ENCODE results near the gene COL15A1. TPM values are rescaled to one million over a fixed set of nuclear protein-coding genes. Genes with fewer than 3 reads are reported as not detected.

Gene COL15A1
- total and polyA plus RNA-seq, 2 of the 8 experiments (the other 6 are each of a cell fraction or from before 2014, with no cell fraction given) = 0.12 to 0.15 TPM

DNA sequence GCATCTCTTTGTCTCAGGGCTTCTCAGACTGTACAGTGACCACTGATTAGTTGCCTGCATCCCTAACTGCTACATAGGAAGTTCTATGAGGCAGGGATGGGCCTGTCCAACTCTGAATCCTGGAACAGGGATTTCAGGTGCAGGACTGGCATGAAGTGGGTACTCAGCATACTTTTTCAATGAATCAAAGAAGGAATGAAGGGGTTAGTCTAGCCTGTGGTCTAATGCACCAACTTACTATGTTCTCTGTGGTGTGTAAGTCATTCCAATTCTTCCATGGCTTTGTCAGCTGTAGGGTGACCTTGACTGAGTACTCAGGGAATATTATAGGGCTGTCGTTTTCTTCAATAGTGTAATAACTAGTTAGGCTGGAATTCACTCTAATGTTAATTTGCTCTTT, 8.3 kb downstream of the COL15A1 start (continued):
- TF ChIP-seq, protein P1, sequence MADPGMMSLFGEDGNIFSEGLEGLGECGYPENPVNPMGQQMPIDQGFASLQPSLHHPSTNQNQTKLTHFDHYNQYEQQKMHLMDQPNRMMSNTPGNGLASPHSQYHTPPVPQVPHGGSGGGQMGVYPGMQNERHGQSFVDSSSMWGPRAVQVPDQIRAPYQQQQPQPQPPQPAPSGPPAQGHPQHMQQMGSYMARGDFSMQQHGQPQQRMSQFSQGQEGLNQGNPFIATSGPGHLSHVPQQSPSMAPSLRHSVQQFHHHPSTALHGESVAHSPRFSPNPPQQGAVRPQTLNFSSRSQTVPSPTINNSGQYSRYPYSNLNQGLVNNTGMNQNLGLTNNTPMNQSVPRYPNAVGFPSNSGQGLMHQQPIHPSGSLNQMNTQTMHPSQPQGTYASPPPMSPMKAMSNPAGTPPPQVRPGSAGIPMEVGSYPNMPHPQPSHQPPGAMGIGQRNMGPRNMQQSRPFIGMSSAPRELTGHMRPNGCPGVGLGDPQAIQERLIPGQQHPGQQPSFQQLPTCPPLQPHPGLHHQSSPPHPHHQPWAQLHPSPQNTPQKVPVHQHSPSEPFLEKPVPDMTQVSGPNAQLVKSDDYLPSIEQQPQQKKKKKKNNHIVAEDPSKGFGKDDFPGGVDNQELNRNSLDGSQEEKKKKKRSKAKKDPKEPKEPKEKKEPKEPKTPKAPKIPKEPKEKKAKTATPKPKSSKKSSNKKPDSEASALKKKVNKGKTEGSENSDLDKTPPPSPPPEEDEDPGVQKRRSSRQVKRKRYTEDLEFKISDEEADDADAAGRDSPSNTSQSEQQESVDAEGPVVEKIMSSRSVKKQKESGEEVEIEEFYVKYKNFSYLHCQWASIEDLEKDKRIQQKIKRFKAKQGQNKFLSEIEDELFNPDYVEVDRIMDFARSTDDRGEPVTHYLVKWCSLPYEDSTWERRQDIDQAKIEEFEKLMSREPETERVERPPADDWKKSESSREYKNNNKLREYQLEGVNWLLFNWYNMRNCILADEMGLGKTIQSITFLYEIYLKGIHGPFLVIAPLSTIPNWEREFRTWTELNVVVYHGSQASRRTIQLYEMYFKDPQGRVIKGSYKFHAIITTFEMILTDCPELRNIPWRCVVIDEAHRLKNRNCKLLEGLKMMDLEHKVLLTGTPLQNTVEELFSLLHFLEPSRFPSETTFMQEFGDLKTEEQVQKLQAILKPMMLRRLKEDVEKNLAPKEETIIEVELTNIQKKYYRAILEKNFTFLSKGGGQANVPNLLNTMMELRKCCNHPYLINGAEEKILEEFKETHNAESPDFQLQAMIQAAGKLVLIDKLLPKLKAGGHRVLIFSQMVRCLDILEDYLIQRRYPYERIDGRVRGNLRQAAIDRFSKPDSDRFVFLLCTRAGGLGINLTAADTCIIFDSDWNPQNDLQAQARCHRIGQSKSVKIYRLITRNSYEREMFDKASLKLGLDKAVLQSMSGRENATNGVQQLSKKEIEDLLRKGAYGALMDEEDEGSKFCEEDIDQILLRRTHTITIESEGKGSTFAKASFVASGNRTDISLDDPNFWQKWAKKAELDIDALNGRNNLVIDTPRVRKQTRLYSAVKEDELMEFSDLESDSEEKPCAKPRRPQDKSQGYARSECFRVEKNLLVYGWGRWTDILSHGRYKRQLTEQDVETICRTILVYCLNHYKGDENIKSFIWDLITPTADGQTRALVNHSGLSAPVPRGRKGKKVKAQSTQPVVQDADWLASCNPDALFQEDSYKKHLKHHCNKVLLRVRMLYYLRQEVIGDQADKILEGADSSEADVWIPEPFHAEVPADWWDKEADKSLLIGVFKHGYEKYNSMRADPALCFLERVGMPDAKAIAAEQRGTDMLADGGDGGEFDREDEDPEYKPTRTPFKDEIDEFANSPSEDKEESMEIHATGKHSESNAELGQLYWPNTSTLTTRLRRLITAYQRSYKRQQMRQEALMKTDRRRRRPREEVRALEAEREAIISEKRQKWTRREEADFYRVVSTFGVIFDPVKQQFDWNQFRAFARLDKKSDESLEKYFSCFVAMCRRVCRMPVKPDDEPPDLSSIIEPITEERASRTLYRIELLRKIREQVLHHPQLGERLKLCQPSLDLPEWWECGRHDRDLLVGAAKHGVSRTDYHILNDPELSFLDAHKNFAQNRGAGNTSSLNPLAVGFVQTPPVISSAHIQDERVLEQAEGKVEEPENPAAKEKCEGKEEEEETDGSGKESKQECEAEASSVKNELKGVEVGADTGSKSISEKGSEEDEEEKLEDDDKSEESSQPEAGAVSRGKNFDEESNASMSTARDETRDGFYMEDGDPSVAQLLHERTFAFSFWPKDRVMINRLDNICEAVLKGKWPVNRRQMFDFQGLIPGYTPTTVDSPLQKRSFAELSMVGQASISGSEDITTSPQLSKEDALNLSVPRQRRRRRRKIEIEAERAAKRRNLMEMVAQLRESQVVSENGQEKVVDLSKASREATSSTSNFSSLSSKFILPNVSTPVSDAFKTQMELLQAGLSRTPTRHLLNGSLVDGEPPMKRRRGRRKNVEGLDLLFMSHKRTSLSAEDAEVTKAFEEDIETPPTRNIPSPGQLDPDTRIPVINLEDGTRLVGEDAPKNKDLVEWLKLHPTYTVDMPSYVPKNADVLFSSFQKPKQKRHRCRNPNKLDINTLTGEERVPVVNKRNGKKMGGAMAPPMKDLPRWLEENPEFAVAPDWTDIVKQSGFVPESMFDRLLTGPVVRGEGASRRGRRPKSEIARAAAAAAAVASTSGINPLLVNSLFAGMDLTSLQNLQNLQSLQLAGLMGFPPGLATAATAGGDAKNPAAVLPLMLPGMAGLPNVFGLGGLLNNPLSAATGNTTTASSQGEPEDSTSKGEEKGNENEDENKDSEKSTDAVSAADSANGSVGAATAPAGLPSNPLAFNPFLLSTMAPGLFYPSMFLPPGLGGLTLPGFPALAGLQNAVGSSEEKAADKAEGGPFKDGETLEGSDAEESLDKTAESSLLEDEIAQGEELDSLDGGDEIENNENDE (IDR thresholded peaks at IDR 0.05; ENCODE audit: insufficient replicate concordance, low read length) = no peak
- TF ChIP-seq POU5F1 (IDR thresholded peaks at IDR 0.05; ENCODE audit: low read depth, low read length) (no peak), KDM1A (IDR thresholded peaks at IDR 0.05; ENCODE audit: borderline replicate concordance, low read length) (no peak)

Measured in H1 (cell line).